HG02870 (cell line): ENCODE results near the gene GSN.

Experiments used
- ATAC-seq: cut with Tn5 transposase; IDR thresholded peaks from one replicate; pipeline ENCODE4 v1.9.1; 2021; ENCODE audit warnings: mild to moderate bottlenecking, moderate library complexity; ENCODE audit not compliant: unreplicated experiment

The GSN gene

GRCh38 chr9:121267689-121268597 is at the start of gene GSN:
TSS of gene GSN (plus strand) at chr9:121268162. CDS start at chr9:121301972, 33,810 bp downstream.
- peak; percentile 36 for ATAC-seq

DNA sequence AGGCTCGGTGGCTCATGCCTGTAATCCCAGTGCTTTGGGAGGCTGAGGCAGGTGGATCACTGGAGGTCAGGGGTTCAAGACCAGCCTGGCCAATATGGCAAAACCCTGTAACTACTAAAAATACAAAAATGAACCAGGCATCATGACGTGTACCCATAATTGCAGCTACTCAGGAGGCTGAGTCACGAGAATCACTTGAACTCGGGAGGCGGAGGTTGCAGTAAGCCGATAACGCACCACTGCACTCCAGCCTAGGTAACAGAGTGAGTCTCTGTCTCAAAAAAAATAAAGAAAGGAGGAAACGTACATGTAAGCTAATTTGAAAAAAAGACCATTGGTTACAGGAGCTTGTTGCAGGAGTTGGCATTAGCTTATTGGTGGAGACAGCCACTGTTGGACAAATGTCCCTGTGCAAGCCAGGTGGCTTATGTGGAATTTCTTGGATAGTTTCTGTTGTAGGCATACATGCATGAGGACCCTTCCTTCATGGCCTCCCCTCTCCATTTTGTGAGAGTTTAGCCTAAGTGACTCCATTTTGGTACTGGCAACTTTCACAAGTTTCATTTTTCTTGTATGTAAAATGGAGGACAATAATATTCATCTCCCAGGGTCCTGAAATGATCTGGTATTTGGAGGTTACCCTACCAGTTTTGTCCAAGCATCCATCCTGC is 49.5 kb upstream of the GSN start:
- ATAC-seq, result peak; percentile 25

DNA sequence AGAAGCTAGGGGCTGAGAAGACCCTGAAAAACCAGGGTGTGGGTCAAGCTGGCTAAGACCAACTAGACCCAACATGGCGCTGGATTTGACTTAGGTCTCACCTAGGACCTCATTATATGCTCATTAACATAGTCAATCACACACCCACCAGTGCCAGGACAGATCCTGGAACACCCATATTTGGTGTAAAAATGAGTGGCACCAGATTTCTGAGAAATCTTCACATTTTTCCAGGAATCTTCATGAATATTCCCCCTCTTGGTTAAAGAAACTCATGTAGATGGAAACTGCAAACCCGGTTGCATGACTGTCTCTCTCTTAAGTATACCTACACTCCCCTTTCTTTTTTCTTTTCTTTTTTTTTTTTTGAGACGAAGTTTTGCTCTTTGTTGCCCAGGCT is 48.4 kb upstream of the GSN start:
- ATAC-seq, result no peak

DNA sequence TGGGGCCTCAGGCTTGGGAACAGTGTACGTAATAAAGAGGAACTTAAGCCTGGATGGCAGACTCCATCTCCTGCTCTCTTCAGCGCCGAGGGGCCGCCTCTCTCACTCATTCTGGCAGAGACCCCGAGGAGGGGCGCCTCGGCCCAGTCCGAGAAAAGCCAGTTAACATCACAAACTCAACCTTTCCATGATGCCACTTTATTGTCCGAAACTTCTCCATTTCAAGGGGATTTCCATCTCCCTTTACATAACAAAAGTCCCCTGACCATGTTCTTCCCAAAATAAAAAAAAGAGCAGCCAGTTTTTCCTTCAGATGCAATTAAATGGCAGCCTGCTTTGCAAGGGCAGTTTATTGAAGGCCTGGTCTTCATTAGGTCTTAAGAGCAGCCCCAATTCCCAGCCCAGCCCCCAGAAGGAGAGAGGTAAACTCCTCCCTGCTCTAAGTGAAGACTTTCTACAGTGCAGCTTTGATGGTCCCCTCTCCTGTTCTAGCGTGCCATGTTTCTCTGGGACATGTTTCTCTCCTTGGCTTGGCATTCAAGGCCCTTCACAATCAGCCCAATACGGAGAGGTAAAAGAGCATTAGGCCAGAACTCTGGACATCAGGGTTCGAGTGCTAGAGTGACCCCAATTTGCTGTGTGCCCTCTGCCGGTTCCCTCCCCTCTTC is 46.8 kb upstream of the GSN start:
- no peak for ATAC-seq

GRCh38 chr9:121221664-121222055 is 46.3 kb upstream of the GSN start:
- no peak for ATAC-seq

- no peak for ATAC-seq
Observed at GRCh38 chr9:121222524-121223171, 45.3 kb upstream of the GSN start.

- no peak for ATAC-seq
Observed at GRCh38 chr9:121225240-121225639, 42.7 kb upstream of the GSN start.

DNA sequence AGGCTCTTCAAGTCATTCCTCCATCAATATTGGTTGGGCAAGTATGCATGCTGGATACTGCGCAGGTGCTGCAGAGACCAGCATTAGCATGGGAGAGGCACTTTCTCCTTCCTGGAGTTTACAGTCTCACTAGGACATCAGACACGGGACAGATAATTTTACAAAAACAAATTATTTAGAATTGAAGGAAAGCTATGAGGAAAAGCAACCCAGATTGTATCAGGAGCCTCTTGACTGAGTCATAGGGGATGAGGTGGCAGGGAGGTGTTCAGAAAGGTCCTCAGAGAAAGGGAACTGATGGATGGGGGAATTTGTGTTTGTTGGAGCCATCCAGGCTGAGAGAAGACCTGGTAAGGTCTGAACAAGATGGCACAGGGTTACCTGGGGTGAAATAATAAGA is 41.8 kb upstream of the GSN start:
- ATAC-seq, result no peak

- no peak for ATAC-seq
Observed at GRCh38 chr9:121227862-121228261, 40.1 kb upstream of the GSN start.

DNA sequence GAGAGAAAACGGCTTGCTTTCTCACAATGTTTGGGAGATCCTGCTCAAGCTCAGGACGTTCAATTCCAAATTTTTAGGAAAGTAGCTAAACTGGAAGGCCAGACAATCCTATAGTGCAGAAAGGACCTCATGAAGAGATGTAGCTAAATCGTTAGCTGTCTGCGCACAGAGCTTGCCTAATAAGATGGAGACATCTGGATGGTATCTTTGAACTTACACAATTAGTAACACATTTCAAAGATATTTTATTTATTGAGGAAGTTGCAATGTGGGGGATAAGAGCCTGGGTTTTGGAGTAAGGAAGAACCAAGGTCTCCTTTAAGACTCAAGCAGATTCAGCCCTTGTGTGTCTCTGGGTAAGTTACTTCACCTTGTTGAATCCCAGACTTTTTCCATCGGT is 37.7 kb upstream of the GSN start:
- ATAC-seq, result no peak

DNA sequence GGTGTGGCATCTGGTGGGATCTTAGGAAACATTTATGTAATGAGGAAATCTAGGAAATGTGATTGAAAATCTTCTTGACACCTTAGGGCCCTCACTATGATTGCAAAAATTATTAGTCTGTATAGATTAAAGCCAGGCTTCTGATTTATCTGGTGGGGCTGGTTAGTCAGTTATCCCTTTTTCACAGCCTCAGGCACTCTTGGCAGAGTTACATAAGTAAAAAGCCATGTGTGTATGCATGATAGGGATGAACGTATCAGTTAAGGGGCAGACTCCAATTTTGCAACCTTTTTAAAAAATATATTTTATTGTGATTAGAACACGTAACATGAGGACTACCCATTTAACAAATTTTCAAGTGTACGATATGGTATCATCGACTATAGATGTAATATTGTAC is 35.7 kb upstream of the GSN start:
- no peak for ATAC-seq

GRCh38 chr9:121233906-121234831 is 33.8 kb upstream of the GSN start:
- no peak for ATAC-seq

DNA sequence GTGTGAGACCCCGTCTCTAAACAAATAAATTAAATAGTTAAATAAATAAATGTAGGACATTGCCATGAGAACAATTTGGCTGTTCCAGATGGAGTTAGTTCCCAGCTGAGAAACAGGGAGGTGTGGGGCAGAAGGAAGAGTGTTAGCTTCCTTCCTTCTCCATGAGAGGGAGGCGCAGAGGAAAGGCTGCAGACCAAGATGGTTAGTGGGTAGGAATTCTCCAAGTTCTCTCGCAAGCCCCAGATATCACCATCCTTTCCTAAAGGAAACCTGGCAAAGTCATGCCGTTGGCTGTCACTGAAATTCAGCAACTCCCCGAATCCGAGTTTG is 33.2 kb upstream of the GSN start:
- no peak for ATAC-seq

GRCh38 chr9:121235512-121235911 is 32.5 kb upstream of the GSN start:
- no peak for ATAC-seq

DNA sequence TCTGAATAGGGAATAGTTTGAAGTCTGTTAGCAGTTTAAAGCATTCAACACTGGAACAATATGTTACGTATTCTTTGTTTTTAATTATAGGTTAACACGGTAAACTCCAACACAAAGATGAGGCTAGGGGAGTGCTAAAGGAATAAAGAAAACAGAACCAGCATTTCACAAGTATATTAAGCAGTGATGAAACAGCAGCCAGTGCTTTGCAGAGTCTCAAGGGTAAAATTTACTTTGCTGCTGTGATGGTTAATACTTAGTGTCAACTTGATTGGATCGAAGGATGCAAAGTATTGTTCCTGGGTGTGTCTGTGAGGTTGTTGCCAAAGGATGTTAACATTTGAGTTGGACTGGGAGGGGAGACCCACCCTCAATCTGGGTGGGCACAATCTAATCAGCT is 30.0 kb upstream of the GSN start:
- ATAC-seq, result no peak

GRCh38 chr9:121239071-121239470 is 28.9 kb upstream of the GSN start:
- no peak for ATAC-seq

DNA sequence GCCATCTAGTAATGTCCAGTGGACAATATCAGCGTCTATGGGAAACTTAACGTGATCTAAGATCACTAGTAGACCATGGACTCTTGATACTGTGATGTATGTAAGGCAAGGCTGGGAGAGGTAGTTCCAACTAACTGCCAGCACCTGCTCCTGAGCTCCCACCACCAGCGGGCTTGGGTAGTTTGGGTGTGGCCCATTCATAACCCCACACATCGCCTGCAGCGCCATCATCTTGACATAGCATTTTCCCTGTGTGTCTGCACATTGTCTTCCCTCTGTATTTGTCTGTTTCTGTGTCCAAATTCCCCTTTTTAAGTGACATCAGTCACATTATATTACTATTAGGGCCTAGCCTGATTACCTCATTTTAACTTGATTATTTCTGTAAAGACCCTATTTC is 28.1 kb upstream of the GSN start:
- no peak for ATAC-seq

DNA sequence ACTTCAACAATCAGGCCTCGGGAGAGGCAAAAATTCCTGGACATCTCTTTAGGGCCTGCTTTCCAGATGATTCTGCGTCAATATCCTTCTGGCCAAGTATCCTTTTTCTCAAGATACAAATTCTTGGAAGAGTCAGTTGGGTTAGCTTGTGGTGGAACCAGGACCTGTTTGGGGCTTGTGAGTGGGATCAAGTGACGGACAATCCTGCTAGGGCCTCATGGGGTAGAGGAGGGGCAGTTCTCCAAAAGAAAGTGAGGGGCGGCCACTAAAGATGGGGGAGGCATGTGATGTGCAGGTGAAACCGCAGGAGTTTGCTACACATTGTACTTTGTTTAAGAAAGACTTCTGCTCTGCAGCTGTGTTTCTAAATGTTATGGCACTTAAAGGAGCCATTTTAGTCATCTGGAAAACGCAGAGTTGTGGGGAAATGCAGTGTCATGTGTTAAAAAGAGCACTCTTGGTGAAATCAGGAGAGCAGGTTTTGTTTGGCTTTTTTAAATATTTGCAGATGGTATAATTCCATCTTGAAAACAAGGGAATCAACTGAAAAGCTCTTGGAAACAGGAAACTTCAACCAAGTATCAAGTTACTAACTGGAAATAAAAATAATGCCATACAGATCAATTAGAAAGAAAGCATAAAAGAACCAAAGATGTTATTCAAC is 27.4 kb upstream of the GSN start:
- ATAC-seq, result no peak

- ATAC-seq, result no peak
Observed at GRCh38 chr9:121242219-121242958, 25.6 kb upstream of the GSN start.
